NOMO-1 treated with DMSO at 0.1 percent for 48 hours (cell line): Measurements from ENCODE around the gene MRPS34.
A peak's percentile ranks its signal among the peaks of the same experiment; 100 is the strongest.

Experiments used
- DNase-seq: peaks from one replicate; lab custom pipeline; 2025; ENCODE audit not compliant: unreplicated experiment; lab: John Stamatoyannopoulos, UW

MRPS34 gene

DNA sequence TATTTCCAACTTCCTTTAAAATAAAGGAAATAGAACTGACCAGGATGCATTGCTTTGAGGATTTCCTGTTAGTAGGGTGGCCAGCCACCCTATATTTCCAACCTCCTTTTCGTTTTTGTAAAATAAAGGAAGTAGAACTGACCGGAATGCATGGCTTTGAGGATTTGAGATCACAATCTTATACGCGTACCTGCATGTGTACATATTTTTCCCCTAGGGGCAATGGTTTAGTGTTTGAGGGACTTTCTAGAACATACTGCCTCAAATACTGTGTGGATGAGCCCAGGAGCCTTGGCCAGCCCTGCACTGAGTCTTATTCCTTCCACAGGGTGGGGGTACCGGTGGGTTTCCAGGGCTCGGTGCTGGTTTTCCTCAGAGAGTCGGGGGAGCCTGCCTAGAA, 41.3 kb downstream of the MRPS34 start:
- DNase-seq: no peak

DNA sequence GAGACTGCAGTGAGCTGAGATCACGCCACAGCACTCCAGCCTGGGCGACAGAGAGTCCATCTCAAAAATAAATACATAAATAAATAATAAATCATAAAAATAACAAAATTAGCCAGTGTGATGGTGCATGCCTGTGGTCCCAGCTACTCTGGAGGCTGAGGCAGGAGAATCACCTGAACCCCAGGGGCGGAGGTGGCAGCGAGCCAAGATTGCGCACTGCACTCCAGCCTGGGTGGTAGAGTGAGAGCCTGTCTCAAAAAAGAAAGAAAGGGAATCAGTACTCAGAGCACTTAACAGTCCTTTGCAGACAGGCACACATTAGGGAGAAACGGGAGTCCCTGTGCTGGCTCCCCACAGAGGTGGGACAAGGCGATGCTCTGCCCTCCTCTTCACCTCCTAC, 41.9 kb downstream of the MRPS34 start:
- DNase-seq: no peak

DNA sequence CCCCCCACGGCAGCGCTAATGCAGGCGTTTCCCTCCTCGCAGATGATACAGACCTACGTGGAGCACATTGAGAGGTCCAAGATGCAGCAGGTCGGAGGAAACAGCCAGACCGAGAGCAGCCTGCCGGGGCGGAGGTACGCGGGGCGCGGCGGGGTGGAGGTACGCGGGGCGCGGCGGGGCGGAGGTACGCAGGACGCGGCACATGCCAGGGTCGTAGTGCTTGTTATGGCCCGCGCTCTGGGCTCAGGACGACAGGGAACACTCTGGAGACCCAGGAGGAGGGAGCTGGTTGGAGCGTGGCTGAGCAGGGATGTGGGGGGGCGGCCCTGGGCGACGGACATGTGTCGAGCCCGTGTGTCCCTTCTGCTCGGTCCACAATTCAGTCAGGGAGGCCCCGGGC, 43.5 kb downstream of the MRPS34 start:
- DNase-seq: no peak

DNA sequence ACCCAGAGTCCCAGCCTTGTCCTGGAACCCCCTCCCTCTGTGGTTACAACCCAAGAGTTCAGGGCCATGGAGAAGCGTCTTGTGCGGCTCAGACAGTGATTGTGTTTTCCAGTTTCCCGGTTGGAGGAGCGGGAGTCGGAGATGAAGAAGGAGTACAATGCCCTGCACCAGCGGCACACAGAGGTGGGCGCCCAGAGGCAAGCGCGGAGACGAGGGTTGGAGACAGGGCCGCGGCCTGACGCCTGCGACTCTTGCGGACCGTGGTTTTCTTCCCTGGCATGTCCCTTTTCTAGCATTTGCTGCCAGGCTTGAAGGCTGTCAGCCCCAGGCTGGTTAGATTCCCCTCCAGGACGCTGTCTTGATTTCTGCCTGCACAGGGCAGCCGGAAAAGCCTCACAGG, 43.9 kb downstream of the MRPS34 start:
- no peak for DNase-seq

DNA sequence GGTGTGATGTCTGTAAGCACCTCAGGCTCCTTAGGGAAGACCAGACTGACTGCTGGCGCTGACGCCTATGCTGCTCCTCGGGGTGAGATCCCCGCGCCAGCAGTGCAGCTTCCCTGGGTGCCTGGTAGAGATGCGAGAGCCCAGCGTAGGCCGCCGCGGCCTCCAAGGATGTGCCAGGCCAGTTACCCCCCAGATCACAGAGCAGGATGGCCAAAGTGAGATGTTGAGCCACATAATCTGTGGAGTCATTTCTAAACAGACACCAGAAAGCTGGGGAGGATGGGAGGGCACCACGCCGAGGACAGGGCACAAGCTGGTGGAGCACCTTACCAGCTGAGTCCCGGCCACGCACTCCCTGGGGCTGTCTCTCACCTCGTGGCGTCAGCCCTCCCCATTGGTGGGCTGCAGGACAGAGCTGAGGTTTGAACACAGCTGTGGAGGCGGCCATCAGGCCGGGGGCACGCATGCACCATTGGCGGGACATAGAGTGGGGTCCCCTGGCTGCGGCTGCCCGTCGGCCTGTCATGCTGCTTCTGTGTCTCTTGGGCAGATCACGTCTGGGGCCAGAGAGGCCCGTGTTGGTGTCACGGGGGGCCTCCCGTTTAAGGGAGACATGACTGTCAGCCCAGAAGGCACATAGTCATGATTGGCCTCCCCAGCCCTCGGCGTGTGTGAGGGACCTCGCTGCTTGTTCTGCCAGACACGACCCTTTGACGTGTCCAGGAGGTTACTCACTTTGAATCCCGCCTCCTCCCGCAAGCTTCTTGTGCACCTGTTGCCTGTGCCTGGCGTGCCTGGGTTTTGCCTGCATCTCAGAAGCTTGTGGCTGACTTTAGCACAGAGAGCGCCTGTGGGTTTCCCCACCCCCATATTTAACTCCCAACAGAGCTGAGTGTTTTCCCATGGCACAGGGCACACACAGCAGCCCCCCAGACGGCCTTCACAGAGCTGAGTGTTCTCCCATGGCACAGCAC, 45.0 kb downstream of the MRPS34 start:
- DNase-seq: no peak

DNA sequence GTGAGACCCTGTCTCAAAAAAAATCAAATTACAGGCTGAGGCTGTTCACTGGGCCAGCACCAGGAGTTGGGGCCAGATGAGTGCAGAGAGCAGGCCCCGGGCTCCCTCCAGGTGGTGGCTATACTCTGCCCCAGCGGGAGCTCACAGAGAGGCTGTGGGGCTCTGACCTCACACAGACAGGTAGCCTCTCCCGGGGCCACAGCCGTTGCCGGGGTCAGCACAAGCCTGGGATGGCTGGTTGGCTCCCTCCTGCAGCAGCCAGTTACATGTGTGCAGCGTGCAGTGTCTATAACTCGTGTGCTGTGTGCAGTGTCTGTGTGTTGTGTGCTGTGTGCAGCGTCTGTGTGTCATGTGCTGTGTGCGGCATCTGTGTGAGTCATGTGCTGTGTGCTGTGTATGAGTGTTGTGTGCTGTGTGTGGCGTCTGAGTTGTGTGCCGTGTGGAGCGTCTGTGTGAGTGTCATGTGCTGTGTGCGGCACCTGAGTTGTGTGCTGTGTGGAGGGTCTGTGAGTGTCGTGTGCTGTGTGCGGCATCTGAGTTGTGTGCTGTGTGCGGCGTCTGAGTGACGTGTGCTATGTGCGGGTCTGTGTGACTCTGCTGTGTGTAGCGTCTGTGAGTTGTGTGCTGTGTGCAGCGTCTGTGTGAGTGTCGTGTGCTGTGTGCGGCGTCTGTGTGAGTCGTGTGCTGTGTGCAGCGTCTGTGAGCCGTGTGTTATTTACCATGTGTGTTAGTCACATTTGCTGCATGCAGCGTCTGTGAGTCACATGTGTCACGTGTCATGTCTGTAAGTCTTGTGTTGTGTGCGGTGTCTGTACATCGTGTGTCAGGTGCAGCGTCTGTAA, 46.1 kb downstream of the MRPS34 start:
- no peak for DNase-seq

DNA sequence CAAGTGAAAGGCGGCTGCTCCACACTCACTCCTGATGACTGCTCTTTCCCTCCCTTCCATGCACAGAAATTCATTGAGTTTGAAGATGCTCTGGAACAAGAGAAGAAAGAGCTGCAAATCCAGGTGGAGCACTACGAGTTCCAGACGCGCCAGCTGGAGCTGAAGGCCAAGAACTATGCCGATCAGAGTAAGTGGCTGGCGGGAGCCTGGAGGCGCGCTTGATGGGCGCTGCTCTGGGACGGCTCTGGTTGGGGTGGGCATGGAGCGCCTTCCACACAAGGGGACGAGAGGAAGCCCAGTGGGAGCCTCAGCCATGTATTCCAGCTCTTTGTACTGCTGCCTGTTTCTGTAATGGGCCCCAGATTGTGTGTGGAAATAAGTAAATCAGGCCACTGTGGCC, 48.4 kb downstream of the MRPS34 start:
- no peak for DNase-seq

DNA sequence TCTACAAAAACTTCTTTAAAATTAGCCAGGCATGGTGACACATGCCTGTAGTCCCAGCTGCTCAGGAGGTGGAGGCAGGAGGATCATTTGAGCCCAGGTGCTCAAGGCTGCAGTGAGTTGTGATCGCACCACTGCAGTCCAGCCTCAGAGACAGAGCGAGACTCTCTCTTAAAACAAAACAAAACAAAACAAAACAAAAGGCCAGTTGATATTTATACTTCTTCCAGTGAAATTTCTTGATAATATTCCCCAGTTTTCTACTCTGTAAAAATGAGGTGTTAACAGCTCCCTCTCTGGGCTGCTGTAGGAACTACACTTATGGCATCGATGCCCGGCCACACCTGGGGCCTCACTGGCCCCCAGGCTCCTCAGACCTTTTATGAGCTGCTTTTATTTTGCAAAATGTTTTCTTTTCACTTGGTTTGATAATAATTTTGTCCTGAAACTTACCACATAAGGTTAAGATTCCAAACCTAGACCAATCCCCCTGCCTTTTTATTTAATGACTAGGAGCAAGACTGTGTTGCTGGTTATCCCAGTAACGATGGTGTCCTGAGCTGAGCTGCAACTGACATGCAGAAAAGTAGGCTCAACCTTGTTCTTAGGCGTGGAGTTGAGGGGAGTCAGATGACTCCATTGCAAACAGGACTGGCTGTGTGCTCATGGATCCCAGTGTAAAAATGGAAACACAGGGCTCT, 49.3 kb downstream of the MRPS34 start:
- peak; percentile 19 for DNase-seq
